Measurements from ENCODE around the gene CBFA2T3.

The CBFA2T3 gene

GRCh38 chr16:89005201-89006035, 28.4 kb upstream of the CBFA2T3 start:
- H3K9me3 ChIP-seq (ENCODE audit: control insufficient read depth, insufficient read depth, low read depth, low read length): no peaks in the 10 kb centered on the region
- TF ChIP-seq, protein P1, sequence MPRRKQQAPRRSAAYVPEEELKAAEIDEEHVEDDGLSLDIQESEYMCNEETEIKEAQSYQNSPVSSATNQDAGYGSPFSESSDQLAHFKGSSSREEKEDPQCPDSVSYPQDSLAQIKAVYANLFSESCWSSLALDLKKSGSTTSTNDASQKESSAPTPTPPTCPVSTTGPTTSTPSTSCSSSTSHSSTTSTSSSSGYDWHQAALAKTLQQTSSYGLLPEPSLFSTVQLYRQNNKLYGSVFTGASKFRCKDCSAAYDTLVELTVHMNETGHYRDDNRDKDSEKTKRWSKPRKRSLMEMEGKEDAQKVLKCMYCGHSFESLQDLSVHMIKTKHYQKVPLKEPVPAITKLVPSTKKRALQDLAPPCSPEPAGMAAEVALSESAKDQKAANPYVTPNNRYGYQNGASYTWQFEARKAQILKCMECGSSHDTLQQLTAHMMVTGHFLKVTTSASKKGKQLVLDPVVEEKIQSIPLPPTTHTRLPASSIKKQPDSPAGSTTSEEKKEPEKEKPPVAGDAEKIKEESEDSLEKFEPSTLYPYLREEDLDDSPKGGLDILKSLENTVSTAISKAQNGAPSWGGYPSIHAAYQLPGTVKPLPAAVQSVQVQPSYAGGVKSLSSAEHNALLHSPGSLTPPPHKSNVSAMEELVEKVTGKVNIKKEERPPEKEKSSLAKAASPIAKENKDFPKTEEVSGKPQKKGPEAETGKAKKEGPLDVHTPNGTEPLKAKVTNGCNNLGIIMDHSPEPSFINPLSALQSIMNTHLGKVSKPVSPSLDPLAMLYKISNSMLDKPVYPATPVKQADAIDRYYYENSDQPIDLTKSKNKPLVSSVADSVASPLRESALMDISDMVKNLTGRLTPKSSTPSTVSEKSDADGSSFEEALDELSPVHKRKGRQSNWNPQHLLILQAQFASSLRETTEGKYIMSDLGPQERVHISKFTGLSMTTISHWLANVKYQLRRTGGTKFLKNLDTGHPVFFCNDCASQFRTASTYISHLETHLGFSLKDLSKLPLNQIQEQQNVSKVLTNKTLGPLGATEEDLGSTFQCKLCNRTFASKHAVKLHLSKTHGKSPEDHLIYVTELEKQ (tag by site-specific recombination; IDR thresholded peaks at IDR 0.05; ENCODE audit: borderline replicate concordance): no peak
- TF ChIP-seq ZXDB (tag by site-specific recombination; IDR thresholded peaks at IDR 0.05) (no peak), ZBTB48 (tag by site-specific recombination; IDR thresholded peaks at IDR 0.05) (no peak), ZNF629 (tag by site-specific recombination; IDR thresholded peaks at IDR 0.05) (no peak), ZNF785 (tag by site-specific recombination; IDR thresholded peaks at IDR 0.05) (no peak), ZNF157 (tag by site-specific recombination; IDR thresholded peaks at IDR 0.05) (no peak), ZNF791 (tag by site-specific recombination; IDR thresholded peaks at IDR 0.05) (no peak), ZNF544 (tag by site-specific recombination; IDR thresholded peaks at IDR 0.05) (no peak), ZNF169 (tag by site-specific recombination; IDR thresholded peaks at IDR 0.05) (no peak), SP3 (tag by site-specific recombination; IDR thresholded peaks at IDR 0.05) (no peak), PRDM2 (tag by site-specific recombination; IDR thresholded peaks at IDR 0.05; ENCODE audit: borderline replicate concordance) (no peak), HOXD13 (CRISPR knock-in tag; IDR thresholded peaks at IDR 0.05; ENCODE audit: borderline replicate concordance) (no peak), ZFP41 (tag by site-specific recombination; IDR thresholded peaks at IDR 0.05; ENCODE audit: borderline replicate concordance) (no peak), ZNF354C (tag by site-specific recombination; IDR thresholded peaks at IDR 0.05; ENCODE audit: borderline replicate concordance, low read depth) (no peak), ZNF529 (tag by site-specific recombination; IDR thresholded peaks at IDR 0.05; ENCODE audit: insufficient replicate concordance) (no peak), ZNF302 (tag by site-specific recombination; IDR thresholded peaks at IDR 0.05; ENCODE audit: low read depth) (no peak)
- TF ChIP-seq, protein P2, sequence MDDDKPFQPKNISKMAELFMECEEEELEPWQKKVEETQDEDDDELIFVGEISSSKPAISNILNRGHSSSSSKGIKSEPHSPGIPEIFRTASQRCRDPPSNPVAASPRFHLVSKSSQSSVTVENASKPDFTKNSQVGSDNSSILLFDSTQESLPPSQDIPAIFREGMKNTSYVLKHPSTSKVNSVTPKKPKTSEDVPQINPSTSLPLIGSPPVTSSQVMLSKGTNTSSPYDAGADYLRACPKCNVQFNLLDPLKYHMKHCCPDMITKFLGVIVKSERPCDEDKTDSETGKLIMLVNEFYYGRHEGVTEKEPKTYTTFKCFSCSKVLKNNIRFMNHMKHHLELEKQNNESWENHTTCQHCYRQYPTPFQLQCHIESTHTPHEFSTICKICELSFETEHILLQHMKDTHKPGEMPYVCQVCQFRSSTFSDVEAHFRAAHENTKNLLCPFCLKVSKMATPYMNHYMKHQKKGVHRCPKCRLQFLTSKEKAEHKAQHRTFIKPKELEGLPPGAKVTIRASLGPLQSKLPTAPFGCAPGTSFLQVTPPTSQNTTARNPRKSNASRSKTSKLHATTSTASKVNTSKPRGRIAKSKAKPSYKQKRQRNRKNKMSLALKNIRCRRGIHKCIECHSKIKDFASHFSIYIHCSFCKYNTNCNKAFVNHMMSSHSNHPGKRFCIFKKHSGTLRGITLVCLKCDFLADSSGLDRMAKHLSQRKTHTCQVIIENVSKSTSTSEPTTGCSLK (tag by site-specific recombination; IDR thresholded peaks at IDR 0.05): no peak
- TF ChIP-seq, protein P3, sequence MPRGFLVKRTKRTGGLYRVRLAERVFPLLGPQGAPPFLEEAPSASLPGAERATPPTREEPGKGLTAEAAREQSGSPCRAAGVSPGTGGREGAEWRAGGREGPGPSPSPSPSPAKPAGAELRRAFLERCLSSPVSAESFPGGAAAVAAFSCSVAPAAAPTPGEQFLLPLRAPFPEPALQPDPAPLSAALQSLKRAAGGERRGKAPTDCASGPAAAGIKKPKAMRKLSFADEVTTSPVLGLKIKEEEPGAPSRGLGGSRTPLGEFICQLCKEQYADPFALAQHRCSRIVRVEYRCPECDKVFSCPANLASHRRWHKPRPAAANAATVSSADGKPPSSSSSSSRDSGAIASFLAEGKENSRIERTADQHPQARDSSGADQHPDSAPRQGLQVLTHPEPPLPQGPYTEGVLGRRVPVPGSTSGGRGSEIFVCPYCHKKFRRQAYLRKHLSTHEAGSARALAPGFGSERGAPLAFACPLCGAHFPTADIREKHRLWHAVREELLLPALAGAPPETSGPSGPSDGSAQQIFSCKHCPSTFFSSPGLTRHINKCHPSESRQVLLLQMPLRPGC (tag by site-specific recombination; IDR thresholded peaks at IDR 0.05): no peak
- H3K4me1 ChIP-seq (ENCODE audit: control insufficient read depth, insufficient read depth, low read length): no peaks in the 10 kb centered on the region
- ChIA-PET CTCF (no interaction called here), POLR2A (no interaction called here)
- H3K27ac ChIP-seq (ENCODE audit: extremely low read depth, low read depth, low read length): no peak overlapping the region
- H3K4me3 ChIP-seq (ENCODE audit: low read depth, low read length): no peak overlapping the region
- no peaks in the 10 kb centered on the region for H3K36me3 ChIP-seq (ENCODE audit: control insufficient read depth in 2 of 2, insufficient read depth in 1 of 2, low read length in 2 of 2)

All from HEK293 (cell line).